LNCaP clone FGC (cell line): ENCODE results near the gene MACROD2.
A peak's percentile ranks its signal among the peaks of the same experiment; 100 is the strongest.

ENCODE experiments used
- DNase-seq: peaks from one replicate; pipeline ENCODE4 v3.0.0-alpha.2; 2011; ENCODE audit warnings: low read depth
- H3K4me3 ChIP-seq: 2 replicates; pipeline ENCODE4 v1.5.1; 2011; ENCODE audit warnings: mild to moderate bottlenecking, low read depth, low read length, control low read depth
- CTCF ChIP-seq: IDR thresholded peaks from 2 replicates; pipeline ENCODE4 v1.5.1; 2012; ENCODE audit warnings: mild to moderate bottlenecking; ENCODE audit not compliant: control insufficient read depth, insufficient read depth; ENCODE audit errors: extremely low read depth

The MACROD2 gene

GRCh38 chr20:14415467-14415866 lies 420.2 kb downstream of the MACROD2 start:
- no peak for DNase-seq
- H3K4me3 ChIP-seq, result no peak overlapping the region
- no peak for TF ChIP-seq CTCF

GRCh38 chr20:14418376-14418775 lies 423.1 kb downstream of the MACROD2 start:
- TF ChIP-seq CTCF, result no peak
- no peak overlapping the region for H3K4me3 ChIP-seq
- DNase-seq, result no peak

- H3K4me3 ChIP-seq, result no peak overlapping the region
- TF ChIP-seq CTCF, result no peak
- peak; percentile 37 for DNase-seq
Measured at GRCh38 chr20:14422892-14423291, 427.6 kb downstream of the MACROD2 start.

- no peak for TF ChIP-seq CTCF
- DNase-seq, result no peak
Measured at GRCh38 chr20:14431568-14431967, 436.3 kb downstream of the MACROD2 start.

GRCh38 chr20:14432085-14432484 lies 436.8 kb downstream of the MACROD2 start:
- no peak for DNase-seq
- no peak overlapping the region for H3K4me3 ChIP-seq
- no peak for TF ChIP-seq CTCF

More at GRCh38 chr20:14431568-14431967, 436.3 kb downstream of the MACROD2 start:
- H3K4me3 ChIP-seq, result no peak overlapping the region

GRCh38 chr20:14432597-14432996 lies 437.3 kb downstream of the MACROD2 start:
- no peak for DNase-seq
- H3K4me3 ChIP-seq, result no peak overlapping the region

More at GRCh38 chr20:14432597-14432996, 437.3 kb downstream of the MACROD2 start:
- no peak for TF ChIP-seq CTCF
